H9 (cell line): ENCODE results near the gene IL26. TPM values are rescaled to one million over a fixed set of nuclear protein-coding genes. Genes with fewer than 3 reads are reported as not detected.

Source experiments
- DNase-seq: peaks from one replicate; pipeline ENCODE4 v3.0.0-alpha.2; 2017
- H2AFZ ChIP-seq: one replicate; pipeline ENCODE4 v1.6.1; 2013; ENCODE audit warnings: mild to moderate bottlenecking, low read length, control low read depth, moderate library complexity
- H2AK5ac ChIP-seq: 2 replicates; pipeline ENCODE4 v1.6.1; 2013; ENCODE audit warnings: low read length, control low read depth, mixed read lengths; ENCODE audit not compliant: insufficient read length
- H2BK120ac ChIP-seq: one replicate; pipeline ENCODE4 v1.6.1; 2013; ENCODE audit warnings: low read depth, mild to moderate bottlenecking, low read length, control low read depth, inconsistent platforms; ENCODE audit not compliant: poor library complexity, severe bottlenecking
- H2BK12ac ChIP-seq: 2 replicates; pipeline ENCODE4 v1.6.1; 2013; ENCODE audit warnings: low read length, control low read depth, mixed read lengths, low read depth; ENCODE audit not compliant: insufficient read length
- H2BK15ac ChIP-seq: 2 replicates; pipeline ENCODE4 v1.6.1; 2013; ENCODE audit warnings: low read depth, low read length, control low read depth
- H2BK20ac ChIP-seq: one replicate; pipeline ENCODE4 v1.6.1; 2013; ENCODE audit warnings: low read depth, mild to moderate bottlenecking, low read length, control low read depth, inconsistent platforms; ENCODE audit not compliant: poor library complexity, severe bottlenecking
- H2BK5ac ChIP-seq: 2 replicates; pipeline ENCODE4 v1.6.1; 2013; ENCODE audit warnings: low read length, control low read depth, mixed read lengths; ENCODE audit not compliant: insufficient read length
- H3K14ac ChIP-seq: 2 replicates; pipeline ENCODE4 v1.6.1; 2013; ENCODE audit warnings: low read length, control low read depth; ENCODE audit not compliant: insufficient read depth
- H3K18ac ChIP-seq: 2 replicates; pipeline ENCODE4 v1.6.1; 2013; ENCODE audit warnings: low read depth, mild to moderate bottlenecking, mixed read lengths, low read length, control low read depth; ENCODE audit not compliant: insufficient read length
- H3K23ac ChIP-seq: 2 replicates; pipeline ENCODE4 v1.6.1; 2013; ENCODE audit warnings: low read length, control low read depth, mixed read lengths, low read depth; ENCODE audit not compliant: insufficient read length
- H3K23me2 ChIP-seq: 2 replicates; pipeline ENCODE4 v1.6.1; 2013; ENCODE audit warnings: low read depth, mild to moderate bottlenecking, mixed read lengths, low read length, control low read depth; ENCODE audit not compliant: insufficient read length, poor library complexity, severe bottlenecking
- H3K27ac ChIP-seq: 2 replicates; pipeline ENCODE4 v1.5.1; 2013; ENCODE audit warnings: low read length, control low read depth, mixed read lengths, low read depth; ENCODE audit not compliant: insufficient read length
- H3K27me3 ChIP-seq: 2 replicates; pipeline ENCODE4 v1.6.1; 2013; ENCODE audit warnings: low read length, control low read depth, inconsistent platforms; ENCODE audit not compliant: insufficient read depth
- H3K4ac ChIP-seq: 2 replicates; pipeline ENCODE4 v1.6.1; 2013; ENCODE audit warnings: low read depth, mild to moderate bottlenecking, control low read depth, inconsistent platforms, low read length, moderate library complexity
- H3K4me1 ChIP-seq: 2 replicates; pipeline ENCODE4 v1.6.1; 2013; ENCODE audit warnings: low read length, control low read depth, inconsistent platforms; ENCODE audit not compliant: insufficient read depth
- H3K4me2 ChIP-seq: 2 replicates; pipeline ENCODE4 v1.6.1; 2013; ENCODE audit warnings: low read length, control low read depth, mixed read lengths; ENCODE audit not compliant: insufficient read length, insufficient read depth
- H3K56ac ChIP-seq: 2 replicates; pipeline ENCODE4 v1.6.1; 2013; ENCODE audit warnings: low read depth, mild to moderate bottlenecking, mixed read lengths, low read length, control low read depth; ENCODE audit not compliant: insufficient read length
- H3K79me1 ChIP-seq: 2 replicates; pipeline ENCODE4 v1.6.1; 2013; ENCODE audit warnings: low read depth, mild to moderate bottlenecking, moderate library complexity, low read length, control low read depth, inconsistent platforms; ENCODE audit not compliant: insufficient read depth, poor library complexity, severe bottlenecking
- H3K79me2 ChIP-seq: 2 replicates; pipeline ENCODE4 v1.6.1; 2013; ENCODE audit warnings: low read length, control low read depth, inconsistent platforms; ENCODE audit not compliant: insufficient read depth
- H3K9ac ChIP-seq: 2 replicates; pipeline ENCODE4 v1.6.1; 2013; ENCODE audit warnings: low read length, control low read depth, mixed read lengths; ENCODE audit not compliant: insufficient read length; ENCODE audit errors: extremely low read depth
- H3K9me3 ChIP-seq: one replicate; pipeline ENCODE4 v1.6.1; 2013; ENCODE audit warnings: low read depth, low read length, inconsistent platforms; ENCODE audit not compliant: control insufficient read depth
- H3T11ph ChIP-seq: one replicate; pipeline ENCODE4 v1.6.1; 2013; ENCODE audit warnings: mild to moderate bottlenecking, low read length, control low read depth, inconsistent platforms
- H4K20me1 ChIP-seq: one replicate; pipeline ENCODE4 v1.6.1; 2013; ENCODE audit not compliant: control insufficient read depth, insufficient read length, insufficient read depth
- H4K5ac ChIP-seq: 2 replicates; pipeline ENCODE4 v1.6.1; 2013; ENCODE audit warnings: low read depth, mild to moderate bottlenecking, mixed read lengths, low read length, control low read depth; ENCODE audit not compliant: insufficient read length
- H4K8ac ChIP-seq: replicated peaks from 2 replicates; pipeline ENCODE4 v1.6.1; 2013; ENCODE audit warnings: low read length, control low read depth, mixed read lengths, low read depth; ENCODE audit not compliant: insufficient read length
- H4K91ac ChIP-seq: 2 replicates; pipeline ENCODE4 v1.6.1; 2013; ENCODE audit warnings: low read depth, mild to moderate bottlenecking, moderate library complexity, mixed read lengths, low read length, control low read depth; ENCODE audit not compliant: insufficient read length
- H3K27ac Mint-ChIP-seq, 3 experiments: 2 replicates in 2 of 3; 3 replicates in 1 of 3; pipeline ENCODE4 v1.8.0; 2020 to 2021; ENCODE audit warnings: mixed read lengths in 3 of 3, mild to moderate bottlenecking in 1 of 3, moderate library complexity in 1 of 3
- H3K27me3 Mint-ChIP-seq: 2 replicates; pipeline ENCODE4 v1.8.0; 2021; ENCODE audit warnings: low read depth, mild to moderate bottlenecking, moderate library complexity, mixed read lengths
- H3K36me3 Mint-ChIP-seq, 3 experiments: 2 replicates in 2 of 3; 3 replicates in 1 of 3; pipeline ENCODE4 v1.8.0; 2020 to 2021; ENCODE audit warnings: low read depth in 3 of 3, mixed read lengths in 3 of 3; ENCODE audit not compliant: insufficient read depth in 1 of 3
- H3K4me1 Mint-ChIP-seq, 2 experiments: 2 replicates each; pipeline ENCODE4 v1.8.0; 2020; ENCODE audit warnings: mixed read lengths in 2 of 2
- H3K4me3 Mint-ChIP-seq, 2 experiments: 2 replicates in 1 of 2; 3 replicates in 1 of 2; pipeline ENCODE4 v1.8.0; 2020 to 2021; ENCODE audit warnings: mild to moderate bottlenecking in 2 of 2, mixed read lengths in 2 of 2, moderate library complexity in 1 of 2
- H3K9me3 Mint-ChIP-seq, 2 experiments: 2 replicates in 1 of 2; 3 replicates in 1 of 2; pipeline ENCODE4 v1.8.0; 2020; ENCODE audit warnings: mild to moderate bottlenecking in 2 of 2, mixed read lengths in 2 of 2, moderate library complexity in 1 of 2
- WGBS: extraction: QIAGEN DNeasy Blood & Tissue Kit; methylation state at CpG from one replicate; pipeline ENCODE4 v1.1.7; 2013; ENCODE audit warnings: missing lambda C conversion rate, low lambda C conversion rate, mixed read lengths; ENCODE audit not compliant: insufficient read length; ENCODE audit errors: extremely low coverage; 5-methylcytosine and 5-hydroxymethylcytosine counted together
- total RNA-seq: library from RNA; stranded (reverse); gene quantifications from 2 replicates; pipeline ENCODE4 v1.2.1, GENCODE V29; 2021
- TF ChIP-seq, protein P1 (sequence below): fragments of 200-600 bp; sonication (generic); conservative IDR thresholded peaks from 3 replicates; pipeline ENCODE4 v1.8.0; 2021; ENCODE audit warnings: antibody characterized with exemption, mild to moderate bottlenecking

IL26 gene
- total RNA-seq, 1 experiment from 2014 or later = not detected

DNA sequence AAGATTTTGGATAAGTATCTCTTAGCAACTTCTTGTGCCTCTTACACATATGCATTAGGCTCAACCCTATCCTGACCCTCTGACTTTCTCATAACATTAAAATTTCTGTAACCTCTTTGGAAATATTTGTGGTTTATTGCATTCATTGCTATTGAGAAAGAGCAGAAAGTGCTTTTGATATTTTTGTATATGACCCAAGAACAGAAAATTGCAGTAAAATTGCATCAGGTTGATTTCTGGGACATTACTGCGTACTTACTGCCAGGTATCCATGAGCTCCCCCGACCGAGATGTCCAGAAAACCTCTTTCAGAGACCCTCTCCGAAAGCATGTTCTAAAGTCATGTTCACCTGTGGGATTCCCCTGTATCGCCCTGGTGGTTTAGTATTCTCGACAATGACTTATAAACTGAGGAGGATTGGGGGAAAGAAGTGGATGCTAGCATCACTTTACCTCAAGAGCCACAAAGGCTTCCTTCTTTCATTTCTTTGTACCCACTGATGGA is 42.3 kb upstream of the IL26 start:
- Histone ChIP-seq H3K23me2 (no peaks in the 10 kb centered on the region), H4K8ac (no peak overlapping the region), H2AK5ac (no peak overlapping the region), H3K9me3 (no peaks in the 10 kb centered on the region), H2BK5ac (no peak overlapping the region), H2BK12ac (no peak overlapping the region), H3K56ac (no peak overlapping the region), H3K4me1 (no peaks in the 10 kb centered on the region), H4K20me1 (no peaks in the 10 kb centered on the region), H4K91ac (no peak overlapping the region), H3K79me2 (no peaks in the 10 kb centered on the region), H3K4me2 (no peak overlapping the region), H3K23ac (no peak overlapping the region), H3K14ac (no peak overlapping the region), H3K27me3 (no peaks in the 10 kb centered on the region), H2BK15ac (no peak overlapping the region), H3K27ac (no peak overlapping the region), H3K9ac (no peak overlapping the region), H3K4ac (no peak overlapping the region), H2BK20ac (no peak overlapping the region), H2BK120ac (no peak overlapping the region), H2AFZ (peak overlapping the region; percentile 14), H4K5ac (no peak overlapping the region), H3K18ac (no peak overlapping the region), H3K79me1 (no peaks in the 10 kb centered on the region), H3T11ph (no peak overlapping the region)
- H3K4me3 Mint-ChIP-seq = no peak overlapping the region
- H3K27me3 Mint-ChIP-seq = no peaks in the 10 kb centered on the region; the same call in 1 of the 2 replicates
- WGBS = no CpG with 5 or more reads among the region's 6 CpGs
- no peaks in the 10 kb centered on the region for H3K36me3 Mint-ChIP-seq
- no peak for DNase-seq
- TF ChIP-seq, protein P1, sequence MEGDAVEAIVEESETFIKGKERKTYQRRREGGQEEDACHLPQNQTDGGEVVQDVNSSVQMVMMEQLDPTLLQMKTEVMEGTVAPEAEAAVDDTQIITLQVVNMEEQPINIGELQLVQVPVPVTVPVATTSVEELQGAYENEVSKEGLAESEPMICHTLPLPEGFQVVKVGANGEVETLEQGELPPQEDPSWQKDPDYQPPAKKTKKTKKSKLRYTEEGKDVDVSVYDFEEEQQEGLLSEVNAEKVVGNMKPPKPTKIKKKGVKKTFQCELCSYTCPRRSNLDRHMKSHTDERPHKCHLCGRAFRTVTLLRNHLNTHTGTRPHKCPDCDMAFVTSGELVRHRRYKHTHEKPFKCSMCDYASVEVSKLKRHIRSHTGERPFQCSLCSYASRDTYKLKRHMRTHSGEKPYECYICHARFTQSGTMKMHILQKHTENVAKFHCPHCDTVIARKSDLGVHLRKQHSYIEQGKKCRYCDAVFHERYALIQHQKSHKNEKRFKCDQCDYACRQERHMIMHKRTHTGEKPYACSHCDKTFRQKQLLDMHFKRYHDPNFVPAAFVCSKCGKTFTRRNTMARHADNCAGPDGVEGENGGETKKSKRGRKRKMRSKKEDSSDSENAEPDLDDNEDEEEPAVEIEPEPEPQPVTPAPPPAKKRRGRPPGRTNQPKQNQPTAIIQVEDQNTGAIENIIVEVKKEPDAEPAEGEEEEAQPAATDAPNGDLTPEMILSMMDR = no peak
- H3K9me3 Mint-ChIP-seq = no peaks in the 10 kb centered on the region
- no peaks in the 10 kb centered on the region; a peak in 1 of 4 replicates for H3K4me1 Mint-ChIP-seq
- H3K27ac Mint-ChIP-seq = no peak overlapping the region
